ENCODE results near the gene MOB1B. TPM values are rescaled to one million over a fixed set of nuclear protein-coding genes. Genes with fewer than 3 reads are reported as not detected.
A peak's percentile ranks its signal among the peaks of the same experiment; 100 is the strongest.

The MOB1B gene
- total and polyA plus RNA-seq, 2 experiments from 2014 or later = 11.1 to 22.8 TPM

DNA sequence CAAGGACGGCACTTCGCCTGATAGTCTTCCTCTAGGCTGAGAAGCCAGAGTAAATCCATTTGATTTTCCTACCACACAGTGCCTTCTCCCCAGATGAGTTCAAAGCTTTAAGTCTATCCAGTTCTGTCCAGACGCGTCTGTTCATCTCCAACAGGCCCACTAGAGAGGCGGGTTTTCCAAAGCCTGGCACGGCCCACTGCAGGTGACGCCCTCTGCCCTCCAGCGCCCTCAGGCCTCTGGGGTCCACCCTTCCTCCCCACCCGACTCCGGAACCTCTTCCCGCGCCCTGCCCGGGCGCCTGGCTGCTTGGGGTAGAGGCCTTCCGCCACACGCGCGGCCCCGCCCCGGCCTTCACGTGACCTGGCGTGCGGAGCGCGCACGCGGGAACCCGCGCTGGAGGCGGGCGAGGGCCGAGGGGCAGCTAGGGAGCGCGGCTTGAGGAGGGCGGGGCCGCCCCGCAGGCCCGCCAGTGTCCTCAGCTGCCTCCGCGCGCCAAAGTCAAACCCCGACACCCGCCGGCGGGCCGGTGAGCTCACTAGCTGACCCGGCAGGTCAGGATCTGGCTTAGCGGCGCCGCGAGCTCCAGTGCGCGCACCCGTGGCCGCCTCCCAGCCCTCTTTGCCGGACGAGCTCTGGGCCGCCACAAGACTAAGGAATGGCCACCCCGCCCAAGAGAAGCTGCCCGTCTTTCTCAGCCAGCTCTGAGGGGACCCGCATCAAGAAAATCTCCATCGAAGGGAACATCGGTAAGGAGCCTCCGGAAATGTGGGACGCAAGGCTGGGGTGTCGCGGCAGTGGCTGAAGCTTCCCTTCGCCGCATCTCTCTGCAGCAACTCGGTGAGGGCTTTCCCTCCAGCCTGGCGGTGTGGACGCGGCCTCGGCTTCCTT lies 91.3 kb downstream of the MOB1B start, which contains the start of gene DCK:
DCK (plus strand) TSS at position 469 of the 888 bp plus-strand sequence; CDS start at position 656, 187 bp downstream.
- no peaks in the 10 kb centered on the region for H3K27me3 ChIP-seq
- no peaks in the 10 kb centered on the region for H3K9me3 ChIP-seq (ENCODE audit: low read depth)
- no peak for TF ChIP-seq CTCF (IDR thresholded peaks at IDR 0.05; ENCODE audit: low read depth, low read length)
- no peaks in the 10 kb centered on the region for H3K36me3 ChIP-seq
- peak within 1 kb of the TSS; percentile 78 for H3K27ac ChIP-seq
- DNase-seq (ENCODE audit: low read depth in 1 of 2, low spot score in 1 of 2) = peak; percentile 93 to 96
- peak within 1 kb of the TSS; percentile 56 for H3K4me3 ChIP-seq
- H3K4me1 ChIP-seq (ENCODE audit: low read depth) = no peaks in the 10 kb centered on the region

GRCh38 chr4:70994069-70994366 lies 91.8 kb downstream of the MOB1B start:
- Histone ChIP-seq H3K4me1 (ENCODE audit: low read depth) (no peaks in the 10 kb centered on the region), H3K36me3 (no peaks in the 10 kb centered on the region), H3K27ac (peak overlapping the region; percentile 78), H3K4me3 (peak overlapping the region; percentile 56), H3K27me3 (no peaks in the 10 kb centered on the region), H3K9me3 (ENCODE audit: low read depth) (no peaks in the 10 kb centered on the region)
- DNase-seq (ENCODE audit: low read depth in 1 of 2, low spot score in 1 of 2) = no peak
- TF ChIP-seq CTCF (IDR thresholded peaks at IDR 0.05; ENCODE audit: low read depth, low read length) = no peak

GRCh38 chr4:70994387-70995099 lies 92.4 kb downstream of the MOB1B start:
- H3K9me3 ChIP-seq (ENCODE audit: low read depth) = no peaks in the 10 kb centered on the region
- no peak overlapping the region for H3K27ac ChIP-seq
- no peaks in the 10 kb centered on the region for H3K36me3 ChIP-seq
- peak overlapping the region; percentile 56 for H3K4me3 ChIP-seq
- no peaks in the 10 kb centered on the region for H3K4me1 ChIP-seq (ENCODE audit: low read depth)
- TF ChIP-seq CTCF (IDR thresholded peaks at IDR 0.05; ENCODE audit: low read depth, low read length) = no peak
- H3K27me3 ChIP-seq = no peaks in the 10 kb centered on the region
- DNase-seq (ENCODE audit: low read depth in 1 of 2, low spot score in 1 of 2) = no peak

GRCh38 chr4:70996018-70996360 lies 93.8 kb downstream of the MOB1B start:
- Histone ChIP-seq H3K4me3 (no peak overlapping the region), H3K27ac (no peak overlapping the region), H3K36me3 (no peaks in the 10 kb centered on the region), H3K27me3 (no peaks in the 10 kb centered on the region), H3K9me3 (ENCODE audit: low read depth) (no peaks in the 10 kb centered on the region), H3K4me1 (ENCODE audit: low read depth) (no peaks in the 10 kb centered on the region)
- TF ChIP-seq CTCF (IDR thresholded peaks at IDR 0.05; ENCODE audit: low read depth, low read length) = no peak
- no peak for DNase-seq (ENCODE audit: low read depth in 1 of 2, low spot score in 1 of 2)

DNA sequence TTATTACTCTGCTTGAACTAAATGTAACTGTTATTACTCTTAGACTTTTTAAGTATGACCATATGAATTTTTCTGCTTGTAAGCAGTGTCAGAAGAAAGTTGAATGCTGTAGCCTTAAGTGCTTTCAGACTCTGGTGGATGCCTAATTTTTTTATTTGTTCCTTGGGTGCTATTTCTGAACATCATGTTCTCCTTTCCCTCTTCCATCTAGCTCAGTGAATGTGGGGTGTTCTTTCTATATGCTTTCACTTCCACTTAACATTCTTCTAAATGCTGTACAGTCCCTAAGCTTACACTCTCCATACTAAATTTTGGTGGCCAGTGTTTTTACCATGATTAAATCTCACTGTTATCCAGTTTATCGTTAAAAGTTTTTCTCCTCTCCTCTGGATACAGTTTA lies 94.9 kb downstream of the MOB1B start:
- no peak for TF ChIP-seq CTCF (IDR thresholded peaks at IDR 0.05; ENCODE audit: low read depth, low read length)
- H3K4me3 ChIP-seq = no peak overlapping the region
- H3K27me3 ChIP-seq = no peaks in the 10 kb centered on the region
- no peaks in the 10 kb centered on the region for H3K36me3 ChIP-seq
- no peak overlapping the region for H3K27ac ChIP-seq
- no peaks in the 10 kb centered on the region for H3K4me1 ChIP-seq (ENCODE audit: low read depth)
- no peaks in the 10 kb centered on the region for H3K9me3 ChIP-seq (ENCODE audit: low read depth)
- no peak for DNase-seq (ENCODE audit: low read depth in 1 of 2, low spot score in 1 of 2)

Measured in cardiac muscle cell (in vitro differentiated cells and primary cell).